SK-N-SH (cell line): ENCODE measurements around the gene SCN8A. TPM values are rescaled to one million over a fixed set of nuclear protein-coding genes. Genes with fewer than 3 reads are reported as not detected.

Experiments
- CTCF ChIA-PET: fragments of 300-600, 350-600 bp; formaldehyde crosslinking; extraction: SDS; loops from one replicate; lab custom pipeline; 2021; lab: Yijun Ruan, JAX
- POLR2A ChIA-PET: fragments of 350-600 bp; sonication (Branson Sonifier 250); formaldehyde crosslinking; extraction: SDS; loops from one replicate; lab custom pipeline; 2020; ENCODE audit warnings: antibody characterized with exemption, inconsistent platforms; lab: Yijun Ruan, JAX
- DNase-seq: peaks from one replicate; pipeline ENCODE4 v3.0.0; 2012
- H2AFZ ChIP-seq: fragments of 200-600 bp; sonication (generic); 2 replicates; pipeline ENCODE4 v1.8.1; 2016; ENCODE audit warnings: antibody characterized with exemption, mild to moderate bottlenecking, low read depth
- H3F3A ChIP-seq: fragments of 200-600 bp; sonication (generic); replicated peaks from 2 replicates; pipeline ENCODE3; 2016; ENCODE audit warnings: antibody characterized with exemption, mild to moderate bottlenecking; ENCODE audit not compliant: insufficient read depth
- H3K27ac ChIP-seq, 2 experiments: fragments of 200-500 bp in 1 of 2; fragments of 200-600 bp in 1 of 2; sonication (Bioruptor generic) in 1 of 2; sonication (generic), shearing (Covaris generic) in 1 of 2; 2 replicates each; pipeline versions ENCODE4 v1.5.1 to v1.6.1; 2014 to 2016; ENCODE audit warnings: low read depth in 2 of 2, inconsistent platforms in 1 of 2, low read length in 1 of 2, mild to moderate bottlenecking in 1 of 2, mixed read lengths in 1 of 2
- H3K27me3 ChIP-seq: fragments of 200-600 bp; sonication (generic), shearing (Covaris generic); 2 replicates; pipeline ENCODE4 v1.6.1; 2016; ENCODE audit warnings: mixed run types; ENCODE audit not compliant: insufficient read depth
- H3K36me3 ChIP-seq, 2 experiments: fragments of 200-500 bp in 1 of 2; fragments of 200-600 bp in 1 of 2; sonication (Bioruptor generic) in 1 of 2; sonication (generic) in 1 of 2; replicated peaks in 1 of 2; 2 replicates each; pipeline versions ENCODE3 to v1.5.1; 2014 to 2016; ENCODE audit warnings: low read length in 1 of 2, mild to moderate bottlenecking in 1 of 2; ENCODE audit not compliant: insufficient read depth in 2 of 2, control insufficient read depth in 1 of 2
- H3K4me1 ChIP-seq, 2 experiments: fragments of 200-500 bp in 1 of 2; fragments of 200-600 bp in 1 of 2; sonication (Bioruptor generic) in 1 of 2; sonication (generic), shearing (Covaris generic) in 1 of 2; 2 replicates each; pipeline versions ENCODE4 v1.5.1 to v1.6.1; 2014 to 2016; ENCODE audit warnings: low read depth in 1 of 2, low read length in 1 of 2, mixed run types in 1 of 2; ENCODE audit not compliant: insufficient read depth in 2 of 2, control insufficient read depth in 1 of 2
- H3K4me2 ChIP-seq: fragments of 200-600 bp; sonication (generic), shearing (Covaris generic); 2 replicates; pipeline ENCODE4 v1.6.1; 2017; ENCODE audit warnings: mixed run types
- H3K4me3 ChIP-seq, 2 experiments: fragments of 200-500 bp in 1 of 2; fragments of 200-600 bp in 1 of 2; sonication (Bioruptor generic) in 1 of 2; sonication (generic), shearing (Covaris generic) in 1 of 2; 2 replicates each; pipeline versions ENCODE4 v1.5.1 to v1.8.1; 2014 to 2016; ENCODE audit warnings: low read depth in 2 of 2, inconsistent platforms in 1 of 2, low read length in 1 of 2, mild to moderate bottlenecking in 1 of 2, mixed read lengths in 1 of 2, moderate library complexity in 1 of 2
- H3K79me2 ChIP-seq: fragments of 200-600 bp; sonication (generic); 2 replicates; pipeline ENCODE4 v1.8.1; 2017; ENCODE audit warnings: mild to moderate bottlenecking; ENCODE audit not compliant: insufficient read depth
- H3K9ac ChIP-seq: fragments of 200-600 bp; sonication (generic); 2 replicates; pipeline ENCODE4 v1.6.1; 2017; ENCODE audit warnings: mixed run types
- H3K9me2 ChIP-seq: fragments of 200-600 bp; sonication (generic); 2 replicates; pipeline ENCODE4 v1.6.1; 2017; ENCODE audit warnings: mixed run types
- H3K9me3 ChIP-seq: fragments of 200-600 bp; sonication (generic); 2 replicates; pipeline ENCODE4 v1.6.1; 2017; ENCODE audit warnings: mixed run types, mild to moderate bottlenecking, moderate library complexity
- H4K20me1 ChIP-seq: fragments of 200-600 bp; sonication (generic); 2 replicates; pipeline ENCODE4 v1.6.1; 2017; ENCODE audit warnings: mild to moderate bottlenecking, mixed run types; ENCODE audit not compliant: insufficient read depth
- CTCF ChIP-seq: fragments of 200-600 bp; sonication (generic); IDR thresholded peaks from 2 replicates; pipeline ENCODE4 v1.6.1; 2017; ENCODE audit warnings: antibody characterized with exemption, mild to moderate bottlenecking, moderate library complexity
- ELF1 ChIP-seq: IDR thresholded peaks from 2 replicates; pipeline ENCODE4 v1.4.0; 2012
- EZH2phosphoT487 ChIP-seq: fragments of 200-600 bp; sonication (generic); IDR thresholded peaks from 2 replicates; pipeline ENCODE4 v1.6.1; 2017; ENCODE audit warnings: low read depth, mixed run types, mild to moderate bottlenecking, antibody characterized with exemption, moderate library complexity, borderline replicate concordance
- FOXJ3 ChIP-seq: sonication (generic); formaldehyde crosslinking; IDR thresholded peaks from 2 replicates; pipeline ENCODE4 v1.5.1; 2020; ENCODE audit warnings: mild to moderate bottlenecking, missing genetic modification reagents
- GATA2 ChIP-seq: sonication (generic); formaldehyde crosslinking; IDR thresholded peaks from 2 replicates; pipeline ENCODE4 v1.5.0; 2020; ENCODE audit warnings: mild to moderate bottlenecking, missing genetic modification reagents
- IRF3 ChIP-seq: fragments of 150-350 bp; IDR thresholded peaks from 2 replicates; pipeline ENCODE4 v1.6.1; 2016; ENCODE audit warnings: mild to moderate bottlenecking, low read depth, low read length
- JUND ChIP-seq: IDR thresholded peaks from 2 replicates; pipeline ENCODE4 v1.4.0; 2012
- MAX ChIP-seq: IDR thresholded peaks from 2 replicates; pipeline ENCODE4 v1.4.0; 2012; ENCODE audit warnings: low read depth
- PBX3 ChIP-seq: IDR thresholded peaks from 2 replicates; pipeline ENCODE4; 2012
- POLR2AphosphoS5 ChIP-seq: IDR thresholded peaks from 2 replicates; pipeline ENCODE4 v1.6.1; 2012; ENCODE audit warnings: low read depth, low read length
- RFX5 ChIP-seq: IDR thresholded peaks from 2 replicates; pipeline ENCODE4 v1.6.1; 2012; ENCODE audit warnings: mild to moderate bottlenecking, improper control_type of control experiment, low read length
- SMC3 ChIP-seq: IDR thresholded peaks from 2 replicates; pipeline ENCODE4 v1.6.1; 2012; ENCODE audit warnings: low read depth, low read length, improper control_type of control experiment
- TAF1 ChIP-seq: IDR thresholded peaks from 2 replicates; pipeline ENCODE4 v1.6.1; 2012; ENCODE audit warnings: low read depth, mild to moderate bottlenecking, low read length, moderate library complexity, borderline replicate concordance
- TCF12 ChIP-seq: IDR thresholded peaks from 2 replicates; pipeline ENCODE4 v1.4.0; 2012
- TEAD4 ChIP-seq: IDR thresholded peaks from 2 replicates; pipeline ENCODE4 v1.4.0; 2012; ENCODE audit warnings: mild to moderate bottlenecking, borderline replicate concordance; ENCODE audit not compliant: insufficient read depth
- USF1 ChIP-seq: IDR thresholded peaks from 2 replicates; pipeline ENCODE4 v1.4.0; 2012; ENCODE audit warnings: low read depth, borderline replicate concordance
- USF2 ChIP-seq: fragments of 150-350 bp; IDR thresholded peaks from 2 replicates; pipeline ENCODE4 v1.6.1; 2017; ENCODE audit warnings: antibody characterized with exemption, low read length, low read depth, borderline replicate concordance
- YY1 ChIP-seq: IDR thresholded peaks from 2 replicates; pipeline ENCODE4 v1.4.0; 2012; ENCODE audit warnings: low read depth, mild to moderate bottlenecking
- WGBS: methylation state at CpG from one replicate; pipeline ENCODE4 v1.1.6; 2017; ENCODE audit warnings: low lambda C conversion rate; 5-methylcytosine and 5-hydroxymethylcytosine counted together
- polyA plus RNA-seq, 3 experiments: library from polyadenylated mRNA; depleted of rRNA; stranded (reverse); fragments of >200 nt; gene quantifications; 2 replicates each; pipeline ENCODE4 v1.2.3, GENCODE V29; 2012

Gene SCN8A
- polyA plus RNA-seq, 1 of the 3 experiments (the other 2 are of a cell fraction): 7.1 TPM

- POLR2A ChIA-PET: no interaction called here
- Histone ChIP-seq H3K4me2 (no peak overlapping the region), H3F3A (peaks cover 9% of the 10 kb centered on the region), H3K36me3 (peaks cover 0 to 4% of the 10 kb centered on the region in 2 experiments), H3K9me2 (no peaks in the 10 kb centered on the region), H3K79me2 (peaks cover 80% of the 10 kb centered on the region), H4K20me1 (peaks cover 16% of the 10 kb centered on the region), H2AFZ (no peak overlapping the region), H3K27me3 (no peaks in the 10 kb centered on the region), H3K4me3 (no peak overlapping the region), H3K9ac (no peak overlapping the region), H3K27ac (no peak overlapping the region)
- 100% methylated on average over 1 of the region's 1 CpG for WGBS
- no peak for DNase-seq
- CTCF ChIA-PET: interaction anchor here (0.9 kb wide), 1 partner anchor 369 kb away, joined by 3 read pairs; no protein-coding TSS in a partner anchor
- no peak for TF ChIP-seq FOXJ3 (CRISPR knock-in tag)
- TF ChIP-seq CTCF: no peak
- no peak for TF ChIP-seq TEAD4
- TF ChIP-seq USF1: no peak
- TF ChIP-seq POLR2AphosphoS5: no peak
- no peak for TF ChIP-seq SMC3
- TF ChIP-seq YY1: no peak
- TF ChIP-seq USF2: no peak
- no peak for TF ChIP-seq ELF1
- TF ChIP-seq RFX5: no peak
- TF ChIP-seq TAF1: no peak
- TF ChIP-seq TCF12: no peak
- TF ChIP-seq, all 33 proteins: peak for 0
- H3K9me3 ChIP-seq: no peaks in the 10 kb centered on the region
- peaks cover 0 to 17% of the 10 kb centered on the region in 2 experiments; a peak in 2 of 4 replicates for H3K4me1 ChIP-seq
Observed at GRCh38 chr12:51635346-51635745, 44.3 kb downstream of the SCN8A start.

- no peak overlapping the region for H3K4me2 ChIP-seq
- ChIA-PET POLR2A (no interaction called here), CTCF (no interaction called here)
- no peaks in the 10 kb centered on the region for H3K27me3 ChIP-seq
- H3K4me3 ChIP-seq: no peak overlapping the region
- peaks cover 9% of the 10 kb centered on the region for H3F3A ChIP-seq
- H3K9ac ChIP-seq: no peak overlapping the region
- WGBS: 90% methylated on average over 3 of the region's 3 CpGs
- H3K79me2 ChIP-seq: peaks cover 78% of the 10 kb centered on the region
- H3K27ac ChIP-seq: no peak overlapping the region
- TF ChIP-seq EZH2phosphoT487 (no peak), JUND (no peak), POLR2AphosphoS5 (no peak), ELF1 (no peak), SMC3 (no peak), GATA2 (CRISPR knock-in tag) (no peak), IRF3 (no peak), MAX (no peak), PBX3 (no peak)
- TF ChIP-seq, all 33 proteins: peak for 0
- peaks cover 0 to 4% of the 10 kb centered on the region in 2 experiments for H3K36me3 ChIP-seq
- H4K20me1 ChIP-seq: peaks cover 8% of the 10 kb centered on the region
- no peak overlapping the region for H2AFZ ChIP-seq
- H3K9me2 ChIP-seq: no peaks in the 10 kb centered on the region
- no peak for DNase-seq
- H3K4me1 ChIP-seq: peaks cover 0 to 8% of the 10 kb centered on the region in 2 experiments; a peak in 2 of 4 replicates
- no peaks in the 10 kb centered on the region for H3K9me3 ChIP-seq
Observed at GRCh38 chr12:51636581-51636980, 45.5 kb downstream of the SCN8A start.
